GM12891 (cell line): ENCODE measurements around the gene CDH13.

ENCODE experiments used
- POLR2A ChIP-seq: IDR thresholded peaks from 2 replicates; pipeline ENCODE4 v1.6.1; 2011; ENCODE audit warnings: low read depth, low read length, control low read depth
- POLR2AphosphoS5 ChIP-seq: IDR thresholded peaks from 2 replicates; pipeline ENCODE4 v1.6.1; 2011; ENCODE audit warnings: low read depth, low read length, control low read depth
- POU2F2 ChIP-seq: IDR thresholded peaks from 2 replicates; pipeline ENCODE4 v1.6.1; 2011; ENCODE audit warnings: low read depth, mild to moderate bottlenecking, control low read depth, low read length, moderate library complexity
- SPI1 ChIP-seq: IDR thresholded peaks from 2 replicates; pipeline ENCODE4 v1.6.1; 2011; ENCODE audit warnings: low read depth, low read length, control low read depth
- TAF1 ChIP-seq: IDR thresholded peaks from 2 replicates; pipeline ENCODE4 v1.6.1; 2011; ENCODE audit warnings: low read depth, low read length, control low read depth

DNA sequence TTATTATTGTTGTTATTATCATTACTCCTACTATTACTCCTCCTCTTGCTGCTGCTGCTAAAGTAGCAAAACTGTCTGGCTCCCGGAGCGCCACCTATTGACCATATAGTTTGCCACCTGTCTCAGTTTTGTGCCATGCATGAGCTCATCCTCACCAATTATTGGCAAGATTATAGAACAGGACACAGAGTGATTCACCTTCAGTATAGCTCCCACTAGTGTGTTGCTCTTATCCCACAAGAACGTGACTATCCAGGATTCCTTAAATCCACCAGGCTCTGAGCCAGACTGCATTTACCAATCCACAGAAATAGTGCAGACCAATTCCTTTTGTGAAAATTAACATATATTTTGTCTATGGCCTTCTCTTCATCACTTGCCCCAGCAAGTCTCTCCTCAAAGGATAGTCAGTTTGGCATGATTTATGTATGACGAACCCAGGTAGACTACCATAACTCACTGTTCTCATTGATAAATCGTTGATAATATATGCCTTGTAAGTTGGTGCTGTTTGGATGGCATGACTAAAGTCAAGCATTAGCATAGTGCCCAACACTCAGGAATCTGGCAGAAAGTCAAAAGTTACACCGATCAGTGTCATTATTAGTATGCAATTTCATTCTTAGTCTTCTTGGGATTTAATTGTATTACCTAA, 775.5 kb downstream of the CDH13 start:
- TF ChIP-seq POLR2AphosphoS5 (no peak), POLR2A (no peak), TAF1 (no peak), SPI1 (no peak), POU2F2 (no peak)
